HT-29 (cell line): ENCODE measurements around the gene CERK. TPM values are rescaled to one million over a fixed set of nuclear protein-coding genes. Genes with fewer than 3 reads are reported as not detected.

Experiments
- DNase-seq: peaks from one replicate; pipeline ENCODE4 v3.0.0-alpha.2; 2015; ENCODE audit warnings: low spot score
- total RNA-seq: library from RNA; depleted of rRNA; stranded (reverse); fragments of >200 nt; shearing (Covaris generic); gene quantifications from 2 replicates; pipeline ENCODE4 v1.2.3, GENCODE V29; 2014

The CERK gene
- total RNA-seq, 1 experiment from 2014 or later, result 18.6 TPM

DNA sequence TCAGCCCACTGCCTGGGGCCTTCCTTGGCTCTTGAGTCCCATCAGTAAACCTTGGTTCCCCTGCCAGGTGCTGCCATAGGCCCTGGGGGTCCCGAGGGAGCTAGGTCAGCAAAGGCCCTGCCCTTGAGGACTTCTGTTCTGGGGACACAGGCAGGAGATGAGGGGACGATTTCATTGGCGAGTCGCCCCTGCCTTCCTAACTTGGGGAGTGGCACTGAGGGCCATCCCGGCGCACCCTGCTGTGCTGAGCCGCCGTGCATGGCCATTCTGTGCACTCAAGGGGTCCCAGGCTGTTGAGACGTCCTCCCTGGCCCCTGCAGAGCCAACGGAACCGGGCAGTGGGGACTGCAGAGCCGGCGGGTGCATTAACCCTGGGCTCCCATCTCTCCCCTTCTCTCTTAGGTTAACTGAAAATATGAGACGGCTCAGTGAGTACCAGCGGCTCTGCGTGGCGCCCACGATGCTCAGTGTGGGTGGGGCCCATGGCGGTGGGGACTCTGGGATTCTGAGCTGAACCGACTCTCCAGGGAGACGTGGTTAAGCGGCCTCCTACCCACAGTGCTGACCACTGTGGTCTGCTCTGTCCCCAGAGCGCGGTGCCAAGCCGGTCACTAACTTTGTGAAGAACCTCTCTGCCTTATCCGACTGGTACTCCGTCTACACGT lies 74.5 kb downstream of the CERK start:
- no peak for DNase-seq

DNA sequence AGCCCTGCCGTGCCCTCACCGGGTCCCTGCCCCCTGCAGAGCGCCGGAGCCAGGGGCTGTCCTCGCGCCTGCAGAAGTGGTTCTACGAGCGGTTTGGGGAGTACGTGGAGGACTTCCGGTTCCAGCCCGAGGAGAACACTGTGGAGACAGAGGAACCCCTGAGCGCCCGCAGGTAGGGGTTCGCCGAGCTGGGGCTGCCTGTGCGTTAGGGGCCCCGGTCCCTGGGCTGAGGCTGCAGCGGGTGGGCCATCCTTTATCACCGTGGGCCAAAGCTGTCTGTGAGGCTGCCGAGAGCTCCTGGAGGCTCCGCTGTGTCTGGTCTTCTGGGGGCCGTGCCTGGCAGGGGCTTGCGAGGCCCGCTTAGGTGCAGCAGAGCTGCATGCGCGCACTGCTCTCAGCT lies 75.1 kb downstream of the CERK start:
- DNase-seq, result no peak

DNA sequence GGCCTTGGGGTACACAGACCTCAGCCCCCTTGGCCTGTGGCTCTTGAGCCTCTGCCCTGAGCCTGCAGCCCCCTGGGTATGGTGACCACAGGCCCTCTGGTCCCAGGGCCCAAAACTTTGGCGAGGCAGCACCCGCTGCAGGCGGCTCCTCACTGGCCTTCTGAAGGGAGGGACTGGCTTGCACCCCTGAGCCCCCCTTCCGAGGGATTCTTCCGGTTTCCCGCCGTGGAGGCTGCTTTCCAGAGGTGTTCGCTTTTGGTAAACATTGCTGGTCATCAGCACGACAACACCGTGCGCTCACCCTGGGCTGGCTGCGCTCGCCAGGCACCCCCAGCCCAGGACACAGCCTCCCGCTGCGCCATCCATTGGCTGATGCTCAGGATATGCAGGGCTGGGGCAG lies 75.8 kb downstream of the CERK start:
- no peak for DNase-seq

DNA sequence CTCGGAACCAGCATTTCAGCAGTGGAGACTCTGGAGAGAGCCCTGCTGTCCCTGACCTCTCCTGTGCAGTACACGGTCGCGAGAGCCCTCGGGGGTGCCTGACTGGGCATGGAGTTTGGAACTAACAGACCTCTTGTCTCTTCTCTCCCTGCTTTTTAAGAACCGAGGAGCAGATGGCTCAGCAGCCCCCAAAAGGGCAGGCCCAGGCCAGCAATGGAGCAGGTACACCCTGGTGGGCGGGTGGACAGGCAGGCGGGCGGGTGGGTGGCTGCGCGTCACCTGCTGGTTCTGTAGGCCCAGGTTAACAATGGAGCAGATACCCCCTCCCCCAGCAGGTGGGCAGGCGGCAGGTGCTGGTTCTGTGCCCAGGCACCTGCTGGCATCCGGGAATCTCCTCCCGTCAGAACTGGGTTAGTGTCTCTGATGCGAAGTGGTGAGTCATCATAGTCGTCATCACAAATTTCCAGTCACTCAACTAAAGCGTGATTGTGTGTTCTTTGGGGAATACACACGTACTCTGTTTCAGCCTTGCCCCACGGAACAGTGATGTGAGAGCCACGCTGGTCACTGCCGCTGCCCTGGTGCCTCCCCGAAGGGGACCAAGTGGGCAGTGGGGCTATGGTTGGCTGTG lies 76.7 kb downstream of the CERK start:
- DNase-seq, result peak; percentile 57

DNA sequence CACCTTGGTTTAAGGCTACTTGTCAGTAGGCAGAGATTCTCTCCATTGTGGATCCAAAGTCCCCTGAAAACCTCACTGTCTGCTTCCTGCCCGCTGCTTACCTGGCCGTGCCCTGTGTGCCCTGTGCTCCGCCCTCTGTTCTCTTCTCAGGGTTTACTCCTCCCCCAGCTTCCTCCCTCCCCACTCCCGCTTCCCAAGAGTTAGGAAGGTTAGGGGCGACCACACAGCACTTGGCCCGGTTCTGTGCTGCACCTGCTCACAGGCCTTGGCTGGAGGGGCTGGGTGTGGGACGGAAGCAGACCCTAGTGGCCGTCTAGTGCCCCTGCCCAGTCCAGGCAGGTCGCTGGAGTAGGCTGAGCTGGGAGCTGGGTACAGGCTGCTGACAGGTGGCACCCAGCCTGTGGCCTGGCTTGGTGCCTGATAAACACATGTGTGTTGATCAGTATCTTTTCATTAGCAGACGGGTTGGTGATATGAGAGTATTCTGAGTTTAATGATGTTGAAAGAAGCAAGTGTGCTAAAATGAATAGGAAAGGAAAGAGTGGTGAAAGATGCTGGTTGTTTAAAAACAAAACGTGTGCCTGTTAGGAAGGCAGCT lies 77.3 kb downstream of the CERK start:
- DNase-seq, result peak; percentile 74

DNA sequence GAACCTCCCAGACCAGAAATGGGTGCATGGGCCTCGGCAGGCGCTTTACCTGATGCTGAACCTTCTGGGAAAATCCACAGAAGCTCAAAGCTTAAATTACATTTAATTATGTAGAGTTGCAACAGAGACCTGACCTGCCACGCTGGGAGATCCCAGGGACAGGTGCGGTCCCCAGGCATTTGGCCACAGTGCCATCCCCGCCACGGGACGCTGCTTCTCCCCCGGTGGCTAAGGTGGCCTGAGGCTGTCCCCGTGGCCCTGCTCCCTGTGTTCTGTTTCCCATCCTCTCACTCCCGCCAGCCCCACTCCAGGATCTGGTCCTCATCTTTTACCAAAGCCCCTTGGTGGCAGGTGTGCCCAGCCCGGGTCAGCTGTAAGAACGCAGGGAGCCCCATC lies 78.3 kb downstream of the CERK start:
- no peak for DNase-seq

DNA sequence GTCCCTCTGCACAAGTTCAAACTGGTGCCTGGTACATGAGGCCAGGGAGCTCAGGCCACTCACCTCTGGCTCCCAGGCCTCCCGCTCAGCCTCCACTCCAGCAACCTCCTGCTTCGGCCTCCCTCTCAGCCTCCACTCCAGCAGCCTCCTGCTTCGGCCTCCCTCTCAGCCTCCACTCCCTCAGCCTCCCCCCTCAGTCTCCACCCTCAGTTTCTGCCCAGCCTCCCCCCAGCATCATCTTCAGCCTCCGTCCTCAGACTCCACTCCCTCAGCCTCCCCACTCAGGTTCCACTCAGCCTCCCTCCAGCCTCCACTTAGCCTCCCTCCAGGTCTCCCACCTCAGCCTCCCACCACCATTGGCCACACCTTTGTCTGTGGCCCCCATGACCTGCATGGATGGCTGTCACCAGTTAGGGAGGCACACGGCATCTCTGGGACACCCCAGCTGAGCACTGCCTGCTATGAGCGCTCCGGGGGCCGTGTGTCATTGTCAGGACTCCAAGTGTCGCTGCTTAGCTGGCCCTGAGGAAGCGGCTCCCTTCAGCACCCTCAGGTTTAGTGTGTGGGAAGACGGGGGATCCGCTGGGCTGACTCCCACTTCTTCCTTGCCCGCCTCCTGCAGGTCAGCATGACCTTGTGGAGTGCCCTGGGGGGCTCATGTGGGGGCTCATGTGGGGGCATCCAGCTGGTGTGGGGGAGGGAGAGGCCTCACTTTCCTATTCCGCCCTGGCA lies 78.8 kb downstream of the CERK start:
- DNase-seq, result no peak

DNA sequence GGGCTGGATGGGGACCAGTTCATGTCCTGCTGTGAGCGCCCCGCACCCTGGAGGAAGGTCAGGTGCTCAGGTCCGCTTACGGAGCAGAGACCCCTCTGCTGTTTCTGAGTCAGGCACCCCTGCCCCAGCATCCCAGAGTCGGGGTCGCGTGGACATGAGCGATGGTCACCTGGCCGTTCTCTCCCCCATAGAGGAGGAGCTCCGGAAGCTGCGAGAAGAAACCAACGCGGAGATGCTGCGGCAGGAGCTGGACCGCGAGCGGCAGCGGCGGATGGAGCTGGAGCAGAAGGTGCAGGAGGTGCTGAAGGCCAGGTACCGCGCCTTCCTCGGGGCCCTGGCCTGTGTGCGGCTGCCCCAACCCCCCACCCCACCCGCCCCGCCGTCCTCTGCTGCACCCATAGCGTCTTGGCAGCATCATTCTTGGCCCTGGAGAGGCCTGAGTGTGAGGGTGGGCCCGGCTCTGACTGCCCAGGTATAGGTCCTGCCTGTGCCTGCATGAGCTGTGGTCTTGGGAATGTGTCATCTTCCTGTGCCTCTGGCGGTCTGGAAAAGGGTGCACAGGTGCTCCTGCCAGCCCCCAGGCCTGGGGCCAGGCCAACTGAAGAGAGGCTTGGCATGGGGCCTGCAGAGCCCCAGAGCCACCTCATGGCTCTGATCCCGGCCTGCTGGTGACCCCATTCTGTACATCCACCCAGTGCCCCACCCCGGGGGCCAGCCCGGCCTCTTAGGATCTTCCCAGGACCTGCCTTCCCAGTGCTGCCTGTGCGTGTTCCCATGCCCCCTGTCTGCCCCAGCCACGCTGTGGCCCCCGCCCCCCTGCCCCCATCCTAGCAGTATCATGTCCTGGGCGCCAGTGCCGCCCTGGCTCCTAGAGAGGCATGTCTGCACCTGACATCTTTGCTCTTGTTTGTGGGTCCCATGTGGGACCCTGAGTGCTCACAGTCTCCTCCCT lies 79.8 kb downstream of the CERK start:
- no peak for DNase-seq

DNA sequence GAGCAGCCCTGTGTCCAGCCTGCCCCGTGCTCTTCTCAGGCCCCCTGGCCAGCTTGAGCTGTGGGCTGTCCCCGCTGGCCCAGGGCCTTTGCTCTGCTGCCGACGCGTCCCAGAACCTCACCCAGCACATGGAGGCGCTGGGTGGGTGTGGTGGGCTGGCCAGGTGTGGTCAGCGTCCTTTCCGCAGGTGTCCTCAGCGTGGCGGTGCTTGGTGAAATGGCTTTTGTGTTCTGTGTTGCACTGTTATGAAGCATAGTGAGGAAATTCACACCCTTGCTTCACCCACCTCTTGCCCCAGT lies 80.4 kb downstream of the CERK start:
- no peak for DNase-seq

DNA sequence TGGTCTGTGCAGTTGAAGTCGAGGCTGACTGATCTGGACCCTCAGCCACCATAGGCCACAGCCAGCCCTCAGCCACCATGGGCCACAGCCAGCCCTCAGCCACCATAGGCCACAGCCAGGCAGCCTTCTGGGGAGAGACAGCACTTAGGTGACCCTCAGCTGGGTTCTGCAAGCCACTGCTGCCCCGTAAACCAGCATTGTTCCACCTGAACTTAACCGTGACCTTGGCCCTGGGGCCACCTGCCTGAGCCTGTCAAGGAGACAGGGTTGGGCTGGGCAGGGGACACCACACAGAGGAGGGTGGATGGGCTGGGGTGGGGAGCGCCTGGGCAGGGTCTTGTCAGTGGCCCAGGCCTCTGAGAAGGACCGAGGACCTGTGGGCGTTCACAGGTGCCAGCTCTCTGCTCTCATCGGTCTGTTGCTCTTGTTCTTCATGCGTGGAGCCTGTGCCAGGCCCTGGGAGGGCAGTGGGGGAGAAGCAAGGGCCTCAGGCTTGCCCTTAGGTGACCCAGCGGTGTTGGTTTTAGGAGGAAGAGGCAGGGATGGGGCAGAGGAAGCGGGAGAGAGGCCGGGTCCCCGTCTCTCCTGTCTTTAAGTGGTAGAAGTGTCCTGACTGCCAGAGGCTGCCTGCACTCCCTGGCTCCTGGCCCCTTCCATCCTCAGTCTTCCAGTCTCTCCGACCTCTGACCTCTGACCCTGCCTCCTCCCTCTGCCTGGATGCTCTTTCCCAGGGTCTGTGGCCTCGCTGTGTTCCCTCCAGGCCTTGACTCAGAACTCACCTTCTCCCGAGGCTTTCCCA lies 81.0 kb downstream of the CERK start:
- DNase-seq, result no peak

DNA sequence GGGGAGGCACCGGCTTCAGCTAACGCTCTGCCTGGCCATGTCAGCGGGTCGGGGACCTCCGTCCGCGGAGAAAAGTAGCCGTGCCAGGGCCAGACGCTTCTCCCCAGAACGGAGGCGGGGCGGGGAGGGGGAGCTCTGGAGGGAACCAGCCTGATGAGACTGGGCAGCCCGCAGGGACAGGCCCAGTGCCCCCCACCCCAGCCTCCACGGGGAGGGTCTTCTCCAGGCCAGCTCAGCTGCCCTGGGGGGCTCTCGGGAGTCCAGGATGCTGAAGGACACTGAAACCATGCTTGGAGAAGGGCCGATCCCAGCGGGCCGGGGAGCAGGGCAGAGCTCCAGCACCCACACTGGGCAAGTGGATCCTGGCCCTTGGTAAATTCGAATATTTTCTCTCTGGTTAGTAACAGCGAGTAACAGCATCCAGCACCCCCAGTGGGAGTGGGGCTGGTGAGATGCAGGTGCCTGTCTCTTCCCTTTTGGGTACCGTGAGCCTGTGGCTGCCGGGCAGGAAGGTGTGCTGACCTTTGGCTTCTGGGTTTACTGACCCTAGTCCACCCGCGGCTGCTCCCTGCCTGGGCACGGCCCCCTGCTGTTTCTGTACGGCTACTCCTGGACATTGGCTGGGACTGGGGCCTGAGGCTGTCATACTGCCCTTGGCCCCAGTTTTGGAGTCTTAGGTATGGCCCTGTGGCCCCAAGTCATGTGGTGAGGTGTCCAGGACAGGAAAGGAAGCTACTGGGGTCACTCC lies 82.0 kb downstream of the CERK start:
- DNase-seq, result no peak

DNA sequence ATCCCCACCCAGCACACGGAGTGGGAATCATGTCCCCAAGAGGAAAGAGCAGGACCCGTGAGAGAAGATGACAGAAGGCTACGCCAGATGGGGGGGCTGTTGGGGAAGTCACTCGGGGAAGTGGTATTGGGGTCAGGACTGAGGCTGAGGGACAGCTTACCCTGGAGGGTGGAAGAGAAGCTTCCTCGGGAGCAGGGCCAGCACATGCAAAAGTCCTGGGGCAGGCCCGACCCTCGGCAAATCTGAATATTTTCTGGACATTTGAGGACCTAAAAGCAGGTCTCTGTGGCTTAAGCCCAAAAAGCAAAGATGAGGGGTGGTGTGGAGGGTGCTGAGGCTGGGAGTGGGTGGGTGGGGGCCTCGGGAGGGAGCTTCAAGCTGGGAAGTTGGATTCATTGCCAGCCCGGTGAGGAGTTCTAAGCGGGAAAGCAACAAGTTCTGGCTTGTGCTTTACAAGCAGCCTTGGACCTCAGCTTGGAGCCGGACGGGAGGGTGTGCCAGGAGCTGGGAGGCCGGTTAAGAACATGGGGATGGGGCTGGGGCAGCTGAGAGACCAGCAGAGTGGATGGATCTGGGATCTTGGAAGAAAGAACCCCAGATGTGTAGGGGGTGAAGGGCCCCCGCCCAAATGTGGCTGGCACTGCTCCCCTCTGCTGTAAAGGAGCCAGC lies 83.0 kb downstream of the CERK start:
- DNase-seq, result no peak

DNA sequence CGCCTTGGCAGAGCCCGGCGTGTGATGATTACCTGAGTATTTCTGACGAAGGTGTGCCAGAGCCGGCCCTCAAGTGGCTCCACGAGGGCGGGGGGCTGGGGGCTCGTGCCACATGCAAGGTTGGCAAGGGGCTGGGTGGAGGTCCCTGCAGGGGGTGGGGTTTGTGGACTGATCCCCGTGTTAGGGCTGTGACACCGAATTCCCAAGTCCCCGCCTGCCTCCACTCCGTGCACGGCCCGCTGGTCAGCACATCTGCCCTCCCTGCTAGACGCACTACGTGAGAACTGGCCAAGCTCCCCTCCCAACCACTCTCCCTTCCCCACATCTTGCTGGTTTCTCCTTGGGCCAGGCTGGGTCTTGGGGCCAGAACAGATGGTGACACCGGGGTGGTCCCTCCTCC lies 83.6 kb downstream of the CERK start:
- no peak for DNase-seq

DNA sequence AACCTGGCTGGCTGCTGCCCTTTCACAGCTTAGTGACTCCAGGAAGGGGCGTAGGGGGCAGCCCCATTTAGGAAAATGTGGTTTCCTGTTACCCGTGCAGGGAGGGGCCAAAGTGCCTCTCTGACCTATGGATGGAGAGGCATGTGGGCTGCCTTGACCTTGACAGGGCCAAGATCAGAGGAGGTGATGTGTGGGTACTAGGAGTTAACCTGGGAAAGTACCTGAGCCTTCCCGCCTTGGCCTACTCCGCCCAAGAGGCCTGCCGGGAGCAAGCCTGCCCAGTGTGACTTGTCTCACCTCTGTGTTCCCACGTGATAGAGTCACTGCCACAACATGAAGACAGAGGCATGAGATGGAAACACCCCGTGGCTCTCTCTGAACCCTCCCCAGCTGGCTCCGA lies 84.5 kb downstream of the CERK start:
- DNase-seq, result no peak

DNA sequence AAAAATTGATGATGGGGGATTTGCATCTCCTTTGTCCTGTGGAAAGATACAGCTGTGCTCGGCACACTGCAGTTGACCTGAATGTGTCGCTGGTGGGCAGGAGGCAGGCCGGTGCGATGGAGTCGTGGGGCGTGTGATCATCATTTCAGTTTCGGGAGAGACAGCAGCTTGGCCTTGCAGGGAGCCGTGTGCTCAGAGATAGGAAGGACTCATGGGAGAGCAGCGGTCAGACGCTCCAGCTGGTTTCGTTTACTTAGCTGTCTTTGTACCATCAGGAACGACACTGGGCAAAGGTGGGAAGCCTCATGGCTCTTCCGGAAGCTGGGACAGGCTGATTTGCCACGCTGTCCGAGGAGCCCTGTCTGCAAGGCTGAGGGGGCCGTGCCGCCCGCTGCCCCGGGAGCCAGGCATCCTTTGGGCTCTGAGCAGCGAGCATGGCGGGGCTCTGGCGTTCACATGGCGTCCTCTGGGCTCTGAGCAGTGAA lies 85.2 kb downstream of the CERK start:
- no peak for DNase-seq

DNA sequence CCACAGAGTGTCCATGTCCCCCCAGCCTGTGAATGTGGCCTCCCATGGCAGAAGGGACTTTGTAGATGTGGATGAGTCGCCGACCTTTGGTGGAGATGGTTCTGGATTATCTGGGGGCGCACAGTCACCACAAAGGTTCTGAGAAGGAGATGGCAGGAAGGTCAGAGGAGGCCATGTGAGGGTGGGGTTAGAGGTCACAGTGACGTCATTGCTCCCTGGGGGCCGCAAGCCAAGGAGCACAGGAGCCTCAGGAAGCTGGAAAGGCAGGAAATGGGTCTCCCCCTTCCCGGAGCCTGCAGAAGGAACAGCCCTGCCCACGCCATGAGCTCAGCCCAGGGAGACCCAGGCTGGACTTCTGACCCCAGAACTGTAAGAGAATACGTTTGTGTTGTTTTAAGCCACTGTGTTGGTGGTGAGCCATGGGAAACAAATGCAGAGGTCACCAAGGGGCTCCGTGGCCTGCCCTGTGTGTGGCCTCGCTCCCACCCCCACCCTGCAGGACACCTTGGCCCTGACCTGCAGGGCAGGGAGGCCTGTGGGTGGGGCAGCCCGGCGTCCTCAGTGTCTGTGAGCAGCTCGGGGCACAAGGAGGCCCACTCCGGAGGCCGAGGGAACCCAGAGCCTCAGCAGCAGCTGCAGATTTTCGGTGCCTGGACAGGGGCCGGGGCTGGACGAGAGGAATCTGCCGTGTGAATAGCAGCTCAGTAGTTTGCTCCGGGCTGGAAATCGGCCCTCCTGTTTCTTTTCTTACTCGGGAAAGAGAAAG lies 85.8 kb downstream of the CERK start:
- no peak for DNase-seq

DNA sequence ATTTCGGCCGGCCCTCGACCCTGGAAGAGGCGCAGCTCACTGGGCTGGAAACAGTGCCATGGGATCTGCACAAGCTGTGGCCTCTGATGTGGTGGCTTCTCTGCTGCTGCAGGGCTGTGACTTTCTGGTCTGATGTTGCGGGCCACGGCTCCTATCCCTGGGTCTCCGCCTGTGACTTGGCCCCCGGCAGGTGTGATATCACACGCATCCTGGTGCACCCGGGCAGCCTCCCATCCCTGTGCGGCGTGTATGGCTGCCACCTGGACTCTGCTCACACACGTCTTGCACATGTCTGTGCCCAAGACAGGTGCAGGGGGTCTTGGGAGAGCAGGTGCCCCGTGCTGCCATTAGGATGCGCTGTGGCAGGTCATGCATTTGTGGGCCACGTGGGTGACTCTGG lies 86.7 kb downstream of the CERK start:
- DNase-seq, result no peak

DNA sequence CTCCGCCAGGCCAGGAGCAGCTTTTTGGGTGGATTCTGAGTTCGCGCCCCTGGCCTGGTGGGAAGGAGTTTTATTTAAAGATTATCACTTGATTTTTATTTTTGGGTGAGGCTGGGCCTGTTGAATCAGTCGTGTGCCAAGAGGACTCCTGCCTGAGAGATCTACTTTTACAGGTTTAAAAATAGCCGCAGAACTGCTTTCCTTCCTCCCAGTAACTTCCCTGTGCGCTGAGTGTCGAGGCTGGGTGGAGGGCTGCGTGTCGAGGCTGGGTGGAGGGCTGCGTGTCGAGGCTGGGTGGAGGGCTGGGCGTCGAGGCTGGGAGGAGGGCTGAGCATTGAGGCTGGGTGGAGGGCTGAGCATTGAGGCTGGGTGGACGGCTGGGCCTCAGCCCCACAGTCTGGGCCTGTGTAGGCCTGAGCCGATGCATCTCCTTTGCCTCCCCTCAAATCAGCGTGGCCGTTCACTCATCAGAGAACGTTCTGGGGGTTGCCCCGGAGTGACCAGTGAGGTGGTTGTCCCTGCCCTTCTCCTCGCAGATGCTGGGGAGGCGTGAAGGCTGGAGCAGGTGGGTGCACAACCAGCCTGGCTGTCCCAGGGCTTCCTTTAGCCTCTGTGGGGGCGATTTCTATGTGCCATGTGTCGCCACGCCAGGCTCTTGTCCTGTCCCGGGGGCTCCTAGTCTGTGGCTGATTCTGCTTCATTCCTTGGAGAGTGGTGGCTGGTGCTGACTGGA lies 87.8 kb downstream of the CERK start:
- no peak for DNase-seq
